Prostate gland (tissue), 2 donors: ENCODE results near the gene METTL1.

Experiments
- CTCF ChIP-seq, 4 experiments: fragments of 200-600 bp in 2 of 4; fragments of 450-650 bp in 2 of 4; sonication (generic) in 2 of 4; IDR thresholded peaks; 1 replicate in 3 of 4; 2 replicates in 1 of 4; pipeline ENCODE4 v1.5.1; 2016 to 2019; ENCODE audit warnings: antibody characterized with exemption in 4 of 4, mild to moderate bottlenecking in 2 of 4, moderate library complexity in 2 of 4
- POLR2A ChIP-seq: fragments of 450-650 bp; IDR thresholded peaks from one replicate; pipeline ENCODE4 v1.6.1; 2016; ENCODE audit warnings: antibody characterized with exemption, mild to moderate bottlenecking
- POLR2AphosphoS5 ChIP-seq: sonication (generic); formaldehyde crosslinking; IDR thresholded peaks from one replicate; pipeline ENCODE4 v1.6.1; 2017; ENCODE audit warnings: antibody characterized with exemption

GRCh38 chr12:57797933-57798332 lies 26.0 kb upstream of the METTL1 start:
- TF ChIP-seq CTCF (IDR thresholded peaks at IDR 0.05) (no peak), POLR2A (no peak), POLR2AphosphoS5 (no peak)
